Progenitor cell of endocrine pancreas (in vitro differentiated cells): ENCODE results near the gene OR6P1. TPM values are rescaled to one million over a fixed set of nuclear protein-coding genes. Genes with fewer than 3 reads are reported as not detected.
A peak's percentile ranks its signal among the peaks of the same experiment; 100 is the strongest.

Experiments
- DNase-seq: peaks from one replicate; pipeline ENCODE4 v3.0.0; 2021; ENCODE audit warnings: low spot score; ENCODE audit not compliant: unreplicated experiment
- H3K27ac Mint-ChIP-seq: 2 replicates; pipeline ENCODE4 v1.8.0; 2021; ENCODE audit warnings: mild to moderate bottlenecking, moderate library complexity, mixed read lengths
- H3K27me3 Mint-ChIP-seq: 2 replicates; pipeline ENCODE4 v1.8.0; 2021; ENCODE audit warnings: mixed read lengths
- H3K36me3 Mint-ChIP-seq: 2 replicates; pipeline ENCODE4 v1.8.0; 2022; ENCODE audit warnings: mixed read lengths; ENCODE audit not compliant: insufficient read depth
- H3K4me1 Mint-ChIP-seq: 2 replicates; pipeline ENCODE4 v1.8.0; 2021; ENCODE audit warnings: low read depth, mixed read lengths
- H3K4me3 Mint-ChIP-seq: 2 replicates; pipeline ENCODE4 v1.8.0; 2021; ENCODE audit warnings: low read depth, mild to moderate bottlenecking, moderate library complexity, mixed read lengths
- H3K9me3 Mint-ChIP-seq: 2 replicates; pipeline ENCODE4 v1.8.0; 2021; ENCODE audit warnings: low read depth, mixed read lengths
- total RNA-seq: library from RNA; stranded (reverse); gene quantifications from 2 replicates; pipeline ENCODE4 v1.2.1, GENCODE V29; 2021
- TF ChIP-seq, protein P1 (sequence below): fragments of 200-600 bp; sonication (generic); IDR thresholded peaks from one replicate; pipeline ENCODE4 v1.5.0; 2021; ENCODE audit warnings: antibody characterized with exemption, mild to moderate bottlenecking; ENCODE audit not compliant: unreplicated experiment

The OR6P1 gene
- total RNA-seq, 1 donor from 2014 or later: not detected

- H3K9me3 Mint-ChIP-seq: no peaks in the 10 kb centered on the region
- no peaks in the 10 kb centered on the region for H3K27me3 Mint-ChIP-seq
- H3K36me3 Mint-ChIP-seq: no peaks in the 10 kb centered on the region
- TF ChIP-seq, protein P1, sequence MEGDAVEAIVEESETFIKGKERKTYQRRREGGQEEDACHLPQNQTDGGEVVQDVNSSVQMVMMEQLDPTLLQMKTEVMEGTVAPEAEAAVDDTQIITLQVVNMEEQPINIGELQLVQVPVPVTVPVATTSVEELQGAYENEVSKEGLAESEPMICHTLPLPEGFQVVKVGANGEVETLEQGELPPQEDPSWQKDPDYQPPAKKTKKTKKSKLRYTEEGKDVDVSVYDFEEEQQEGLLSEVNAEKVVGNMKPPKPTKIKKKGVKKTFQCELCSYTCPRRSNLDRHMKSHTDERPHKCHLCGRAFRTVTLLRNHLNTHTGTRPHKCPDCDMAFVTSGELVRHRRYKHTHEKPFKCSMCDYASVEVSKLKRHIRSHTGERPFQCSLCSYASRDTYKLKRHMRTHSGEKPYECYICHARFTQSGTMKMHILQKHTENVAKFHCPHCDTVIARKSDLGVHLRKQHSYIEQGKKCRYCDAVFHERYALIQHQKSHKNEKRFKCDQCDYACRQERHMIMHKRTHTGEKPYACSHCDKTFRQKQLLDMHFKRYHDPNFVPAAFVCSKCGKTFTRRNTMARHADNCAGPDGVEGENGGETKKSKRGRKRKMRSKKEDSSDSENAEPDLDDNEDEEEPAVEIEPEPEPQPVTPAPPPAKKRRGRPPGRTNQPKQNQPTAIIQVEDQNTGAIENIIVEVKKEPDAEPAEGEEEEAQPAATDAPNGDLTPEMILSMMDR: no peak
- H3K4me3 Mint-ChIP-seq: no peak overlapping the region
- no peak overlapping the region for H3K27ac Mint-ChIP-seq
- H3K4me1 Mint-ChIP-seq: no peaks in the 10 kb centered on the region
- no peak for DNase-seq
Observed at GRCh38 chr1:158552296-158552695, 18.1 kb downstream of the OR6P1 start.

GRCh38 chr1:158547533-158547932 lies 22.8 kb downstream of the OR6P1 start:
- Mint-ChIP-seq H3K9me3 (no peaks in the 10 kb centered on the region), H3K36me3 (no peaks in the 10 kb centered on the region), H3K27ac (no peak overlapping the region), H3K4me3 (no peak overlapping the region), H3K27me3 (peaks cover 2% of the 10 kb centered on the region), H3K4me1 (no peaks in the 10 kb centered on the region)
- TF ChIP-seq, protein P1: no peak
- DNase-seq: no peak

GRCh38 chr1:158537609-158538008 lies 32.8 kb downstream of the OR6P1 start:
- Mint-ChIP-seq H3K4me1 (peaks cover 8% of the 10 kb centered on the region), H3K27me3 (no peaks in the 10 kb centered on the region), H3K27ac (no peak overlapping the region), H3K36me3 (no peaks in the 10 kb centered on the region), H3K9me3 (no peaks in the 10 kb centered on the region), H3K4me3 (no peak overlapping the region)
- TF ChIP-seq, protein P1: no peak
- no peak for DNase-seq

DNA sequence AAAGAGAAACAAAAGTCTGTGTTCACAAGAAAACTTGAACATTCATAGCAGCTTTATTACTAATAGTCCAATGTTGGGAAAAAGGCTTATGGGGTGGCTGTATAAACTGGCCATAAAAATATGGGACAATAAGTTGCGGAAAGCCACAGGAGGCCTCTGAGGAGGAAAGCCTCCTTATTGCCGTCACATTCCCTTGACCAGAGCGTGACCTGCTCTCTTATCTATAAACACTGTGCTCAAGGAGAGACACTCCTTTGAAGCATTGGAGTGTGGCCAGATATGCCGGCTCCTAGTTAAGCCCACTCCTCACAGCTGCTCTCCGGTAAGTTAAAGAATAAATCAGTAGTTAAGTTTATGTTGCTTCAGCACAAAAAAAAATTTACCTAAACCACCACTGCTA lies 35.9 kb downstream of the OR6P1 start:
- TF ChIP-seq, protein P1: no peak
- peak overlapping the region; percentile 37 for H3K27ac Mint-ChIP-seq
- no peak for DNase-seq
- no peaks in the 10 kb centered on the region for H3K27me3 Mint-ChIP-seq
- H3K9me3 Mint-ChIP-seq: peaks cover under 1% of the 10 kb centered on the region
- peaks cover 8% of the 10 kb centered on the region for H3K4me1 Mint-ChIP-seq
- H3K36me3 Mint-ChIP-seq: no peaks in the 10 kb centered on the region
- no peak overlapping the region for H3K4me3 Mint-ChIP-seq

GRCh38 chr1:158527190-158527815 lies 43.1 kb downstream of the OR6P1 start:
- Mint-ChIP-seq H3K4me1 (no peaks in the 10 kb centered on the region), H3K4me3 (no peak overlapping the region), H3K27ac (no peak overlapping the region), H3K27me3 (no peaks in the 10 kb centered on the region), H3K36me3 (no peaks in the 10 kb centered on the region), H3K9me3 (peaks cover 17% of the 10 kb centered on the region)
- TF ChIP-seq, protein P1: no peak
- DNase-seq: no peak
